GM12878 (cell line): ENCODE results near the gene LDHAL6A. TPM values are rescaled to one million over a fixed set of nuclear protein-coding genes. Genes with fewer than 3 reads are reported as not detected.

Source experiments
- ATAC-seq: fragments of 200-7000 bp; cut with Tn5 transposase; 3 replicates; pipeline ENCODE4 v1.9.1; 2020; ENCODE audit warnings: mild to moderate bottlenecking, moderate library complexity
- BruUV-seq: library from RNA; stranded (reverse); fragments of 400-500 nt; replicated peaks from 2 replicates; lab custom pipeline; 2021; lab: Mats Ljungman, UMichigan
- CTCF ChIA-PET: fragments of 300-600 bp; sonication (Branson Sonifier 250); formaldehyde crosslinking; extraction: SDS; loops from one replicate; lab custom pipeline; 2021; ENCODE audit warnings: inconsistent platforms; lab: Yijun Ruan, JAX
- POLR2A ChIA-PET: fragments of 350-600 bp; formaldehyde crosslinking; extraction: SDS; loops from one replicate; lab custom pipeline; 2021; ENCODE audit warnings: inconsistent platforms; lab: Charles Lee
- RAD21 ChIA-PET: fragments of 300-600 bp; sonication (Branson Sonifier 250); formaldehyde crosslinking; loops from one replicate; lab custom pipeline; 2023; ENCODE audit warnings: antibody characterized with exemption; ENCODE audit not compliant: unreplicated experiment; lab: Charles Lee
- SMC1A ChIA-PET: fragments of 300-600 bp; sonication (Branson Sonifier 250); formaldehyde crosslinking; loops from one replicate; lab custom pipeline; 2023; ENCODE audit not compliant: unreplicated experiment, uncharacterized antibody; lab: Charles Lee
- DNase-seq: peaks from one replicate; pipeline ENCODE4 v3.0.0-alpha.2; 2011; ENCODE audit warnings: low read depth, low spot score
- FAIRE-seq: peaks from 3 replicates; lab custom pipeline; 2011; peaks lifted over from hg19 to GRCh38; lab: Jason Lieb, UNC
- H2AFZ ChIP-seq: 2 replicates; pipeline ENCODE4 v1.6.0; 2011; ENCODE audit warnings: low read depth, low read length, control low read depth; ENCODE audit not compliant: control insufficient read depth
- H3K27ac ChIP-seq: 2 replicates; pipeline ENCODE4 v1.5.1; 2011; ENCODE audit warnings: control low read depth; ENCODE audit not compliant: control insufficient read depth, insufficient read depth
- H3K27me3 ChIP-seq, 2 experiments: replicated peaks in 1 of 2; 2 replicates each; pipeline versions ENCODE4 v1.6.0 to v1.6.1; 2011; ENCODE audit warnings: low read length in 1 of 2; ENCODE audit not compliant: control insufficient read depth in 2 of 2, insufficient read depth in 2 of 2
- H3K36me3 ChIP-seq, 2 experiments: 2 replicates each; pipeline ENCODE4 v1.5.1; 2011; ENCODE audit warnings: low read length in 1 of 2; ENCODE audit not compliant: control insufficient read depth in 2 of 2, insufficient read depth in 2 of 2
- H3K4me1 ChIP-seq: 2 replicates; pipeline ENCODE4 v1.6.1; 2011; ENCODE audit warnings: mild to moderate bottlenecking, low read length, moderate library complexity, mixed read lengths; ENCODE audit not compliant: control insufficient read depth, insufficient read depth
- H3K4me2 ChIP-seq: 2 replicates; pipeline ENCODE4 v1.6.0; 2011; ENCODE audit warnings: control low read depth; ENCODE audit not compliant: control insufficient read depth, insufficient read depth
- H3K4me3 ChIP-seq: fragments of 200-600 bp; sonication (generic); 2 replicates; pipeline ENCODE4 v1.5.1; 2016
- H3K79me2 ChIP-seq: 2 replicates; pipeline ENCODE4 v1.6.0; 2011; ENCODE audit warnings: low read length; ENCODE audit not compliant: control insufficient read depth, insufficient read depth
- H3K9ac ChIP-seq: 2 replicates; pipeline ENCODE4 v1.8.0; 2011; ENCODE audit warnings: low read length, control low read depth, mixed read lengths; ENCODE audit not compliant: control insufficient read depth, insufficient read depth
- H3K9me3 ChIP-seq: replicated peaks from 3 replicates; pipeline ENCODE4 v1.5.1; 2011; ENCODE audit warnings: mild to moderate bottlenecking, low read length; ENCODE audit not compliant: control insufficient read depth, insufficient read depth
- H4K20me1 ChIP-seq: 2 replicates; pipeline ENCODE4 v1.6.0; 2011; ENCODE audit not compliant: control insufficient read depth, insufficient read depth
- CBX5 ChIP-seq: sonication (generic); IDR thresholded peaks from 2 replicates; pipeline ENCODE4 v1.6.1; 2016; ENCODE audit warnings: low read depth, moderate library complexity, mild to moderate bottlenecking, inconsistent platforms
- CHD1 ChIP-seq: IDR thresholded peaks from 2 replicates; pipeline ENCODE4 v1.6.1; 2012; ENCODE audit warnings: low read depth, low read length, improper control_type of control experiment
- EGR1 ChIP-seq, 2 experiments: IDR thresholded peaks; 1 replicate in 1 of 2; 2 replicates in 1 of 2; pipeline ENCODE4 v1.6.1; 2011 to 2012; ENCODE audit warnings: low read depth in 2 of 2, low read length in 2 of 2, borderline replicate concordance in 1 of 2, mild to moderate bottlenecking in 1 of 2, moderate library complexity in 1 of 2
- EP300 ChIP-seq, 2 experiments: fragments of 150-350 bp in 1 of 2; IDR thresholded peaks; 2 replicates each; pipeline ENCODE4 v1.6.1; 2011 to 2012; ENCODE audit warnings: low read depth in 2 of 2, low read length in 2 of 2, borderline replicate concordance in 1 of 2, improper control_type of control experiment in 1 of 2, inconsistent platforms in 1 of 2; ENCODE audit not compliant: control insufficient read depth in 1 of 2
- ETV6 ChIP-seq, 2 experiments: fragments of 450-650 bp in 1 of 2; IDR thresholded peaks in 1 of 2; conservative IDR thresholded peaks in 1 of 2; 2 replicates each; pipeline ENCODE4 v1.6.1; 2014; ENCODE audit warnings: antibody characterized with exemption in 1 of 2, borderline replicate concordance in 1 of 2, low read depth in 1 of 2, mild to moderate bottlenecking in 1 of 2, moderate library complexity in 1 of 2
- HCFC1 ChIP-seq: fragments of 150-350 bp; IDR thresholded peaks from 2 replicates; pipeline ENCODE4 v1.6.1; 2014; ENCODE audit warnings: low read length
- LARP7 ChIP-seq: fragments of 450-650 bp; IDR thresholded peaks from 2 replicates; pipeline ENCODE4 v1.6.1; 2017; ENCODE audit warnings: mild to moderate bottlenecking
- NR2C1 ChIP-seq: fragments of 450-650 bp; IDR thresholded peaks from 2 replicates; pipeline ENCODE4 v1.6.1; 2017; ENCODE audit warnings: antibody characterized with exemption, mild to moderate bottlenecking, moderate library complexity
- PAX8 ChIP-seq: fragments of 450-650 bp; IDR thresholded peaks from 2 replicates; pipeline ENCODE4 v1.6.1; 2017; ENCODE audit warnings: mild to moderate bottlenecking, moderate library complexity
- POLR2AphosphoS2 ChIP-seq: IDR thresholded peaks from 2 replicates; pipeline ENCODE4 v1.6.1; 2011; ENCODE audit warnings: low read depth, mild to moderate bottlenecking, low read length, improper control_type of control experiment, moderate library complexity
- POLR2AphosphoS5 ChIP-seq: IDR thresholded peaks from 2 replicates; pipeline ENCODE4 v1.6.1; 2011; ENCODE audit warnings: mild to moderate bottlenecking, low read length, inconsistent platforms
- POU2F2 ChIP-seq: IDR thresholded peaks from 3 replicates; pipeline ENCODE4 v1.6.1; 2011; ENCODE audit warnings: low read depth, mild to moderate bottlenecking, low read length, borderline replicate concordance
- SREBF2 ChIP-seq: IDR thresholded peaks from 2 replicates; pipeline ENCODE4 v1.6.1; 2012; ENCODE audit warnings: mild to moderate bottlenecking, low read length
- SRF ChIP-seq, 2 experiments: IDR thresholded peaks; 2 replicates each; pipeline ENCODE4 v1.6.1; 2011; ENCODE audit warnings: low read depth in 2 of 2, low read length in 2 of 2, mild to moderate bottlenecking in 1 of 2, moderate library complexity in 1 of 2
- STAT1 ChIP-seq: fragments of 450-650 bp; conservative IDR thresholded peaks from 2 replicates; pipeline ENCODE4 v1.6.1; 2014; ENCODE audit warnings: antibody characterized with exemption, mild to moderate bottlenecking
- ZBED1 ChIP-seq: IDR thresholded peaks from 2 replicates; pipeline ENCODE4 v1.6.1; 2016; ENCODE audit warnings: borderline replicate concordance
- ZNF207 ChIP-seq: fragments of 450-650 bp; IDR thresholded peaks from 2 replicates; pipeline ENCODE4 v1.6.1; 2014; ENCODE audit warnings: antibody characterized with exemption, mild to moderate bottlenecking, borderline replicate concordance
- ZNF384 ChIP-seq: IDR thresholded peaks from 2 replicates; pipeline ENCODE4 v1.6.1; 2012; ENCODE audit warnings: low read depth, mild to moderate bottlenecking, low read length, improper control_type of control experiment, borderline replicate concordance
- WGBS: methylation state at CpG from one replicate; pipeline ENCODE4 v1.1.6; 2016; ENCODE audit warnings: low lambda C conversion rate; ENCODE audit not compliant: insufficient replicate concordance, insufficient coverage; ENCODE audit errors: missing lambda C conversion rate; 5-methylcytosine and 5-hydroxymethylcytosine counted together
- in situ Hi-C: fragments of 300-500 bp; cut with MboI; formaldehyde crosslinking; loops from 9 replicates; pipeline ENCODE4 v1.14.3; 2018; ENCODE audit warnings: mixed read lengths
- intact Hi-C: fragments of 100-400 bp; cut with micrococcal nuclease; formaldehyde crosslinking; loops from one replicate; pipeline ENCODE4 v1.14.2; 2022; ENCODE audit not compliant: unreplicated experiment
- polyA plus RNA-seq, 11 experiments: library from polyadenylated mRNA; depleted of rRNA in 4 of 11; unstranded in 6 of 11; stranded (reverse) in 5 of 11; fragments of >200 nt; fragmentation: Nextera tagmentation in 4 of 11; fragmentation: Illumina TruSeq in 1 of 11; extraction: Ambion mirVana in 4 of 11; extraction: Trizol in 1 of 11; gene quantifications; 1 replicate in 1 of 11; 2 replicates in 10 of 11; pipeline versions ENCODE4 v1.2.1 to v1.2.3, GENCODE V29; 2011 to 2016; ENCODE audit warnings: inconsistent platforms in 2 of 11, missing spikeins in 2 of 11, low read depth in 1 of 11
- total RNA-seq, 4 experiments: library from RNA; depleted of rRNA in 3 of 4; stranded (reverse); fragments of >200 nt in 3 of 4; fragmentation: Illumina TruSeq in 1 of 4; extraction: Trizol in 1 of 4; gene quantifications; 2 replicates each; pipeline versions ENCODE4 v1.2.1 to v1.2.3, GENCODE V29; 2013 to 2021
- TF ChIP-seq, protein P1 (sequence below): fragments of 450-650 bp; IDR thresholded peaks from 2 replicates; pipeline ENCODE4 v1.6.1; 2018; ENCODE audit warnings: borderline replicate concordance, mild to moderate bottlenecking; ENCODE audit not compliant: partially characterized antibody

LDHAL6A gene
- total and polyA plus RNA-seq, 10 of the 15 experiments (the other 5 are each of a cell fraction or from before 2014, with no cell fraction given) = 0.03 to 0.11 (median 0.09) TPM; not detected in 7

DNA sequence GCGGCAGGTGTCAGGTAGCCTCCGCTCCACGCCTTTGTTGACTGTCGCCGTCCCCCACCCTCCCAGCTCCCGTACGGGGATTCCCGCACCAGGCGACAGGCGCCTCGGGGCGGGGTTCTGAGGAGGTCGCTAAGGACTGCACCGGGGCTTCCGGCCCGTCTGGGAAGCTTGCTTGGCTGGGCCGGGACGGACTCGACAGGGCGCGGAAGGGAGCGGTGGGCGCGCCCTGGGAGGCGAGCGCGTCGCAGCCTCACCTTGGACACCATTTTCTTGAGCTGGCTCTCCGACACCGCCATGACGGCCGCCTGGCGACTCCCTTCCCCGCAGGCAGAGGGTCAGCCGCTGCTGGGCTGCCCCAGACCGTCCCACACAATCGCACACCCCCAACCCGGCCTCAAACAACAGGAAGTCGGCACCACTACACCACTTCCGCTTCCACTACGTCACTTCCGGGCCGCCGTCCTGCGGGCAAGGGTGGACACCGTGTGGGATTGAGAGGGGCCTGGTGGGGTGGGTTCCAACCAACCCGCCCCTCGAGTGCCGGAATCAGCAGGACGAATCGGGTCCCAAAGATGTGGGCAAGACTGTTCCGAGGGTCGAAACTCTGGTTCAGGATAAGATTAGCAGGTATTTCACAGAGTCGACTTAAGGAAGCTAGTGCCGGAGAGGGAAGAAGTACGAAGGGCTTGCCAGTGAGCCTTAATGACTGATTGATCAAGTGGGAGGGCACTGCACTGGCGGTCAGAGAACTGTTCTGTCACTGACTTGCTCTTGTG, 71.1 kb downstream of the LDHAL6A start, which contains the start of gene TSG101:
TSG101 (minus strand) TSS at position 422 of the 776 bp plus-strand sequence; CDS start at position 296, 126 bp downstream.
- peak; percentile 38 for FAIRE-seq
- Histone ChIP-seq H3K4me3 (peak within 1 kb of the TSS; percentile 95), H3K27me3 (no peaks in the 10 kb centered on the region), H3K36me3 (peaks cover 0 to 3% of the 10 kb centered on the region in 2 experiments; a peak in 1 of 4 replicates), H3K27ac (peak within 1 kb of the TSS; percentile 91), H3K79me2 (peaks cover 43% of the 10 kb centered on the region), H3K4me1 (no peaks in the 10 kb centered on the region; the same call in 1 of the 2 replicates), H3K9ac (peak within 1 kb of the TSS; percentile 82), H4K20me1 (no peaks in the 10 kb centered on the region), H3K9me3 (no peaks in the 10 kb centered on the region), H3K4me2 (peak within 1 kb of the TSS; percentile 68), H2AFZ (peak within 1 kb of the TSS; percentile 91)
- POLR2A ChIA-PET = interaction anchor here (0.5 to 2.2 kb wide), 18 partner anchors 13 to 1652 kb away, joined by 3 to 13 read pairs (median 4); partner anchors contain the start of genes HPS5, LDHA, SPTY2D1 and UEVLD
- intact Hi-C loops (loop anchor here (5.0 to 10.0 kb wide), 6 partner anchors 106 to 409 kb away; partner anchors contain the start of genes GTF2H1, HPS5, LDHA and SAA2), in situ Hi-C loops (no loop called here)
- DNase-seq = peak; percentile 69
- CTCF ChIA-PET = interaction anchor here (0.7 to 5.6 kb wide), 16 partner anchors 9 to 411 kb away, joined by 3 to 30 read pairs (median 3); no protein-coding TSS in a partner anchor
- ATAC-seq = peak; percentile 91
- RAD21 ChIA-PET = interaction anchor here (0.6 to 2.0 kb wide), 11 partner anchors 18 to 282 kb away, joined by 3 to 7 read pairs (median 3); partner anchors contain the start of genes GTF2H1 and HPS5
- SMC1A ChIA-PET = interaction anchor here (0.6 to 2.3 kb wide), 13 partner anchors 9 to 624 kb away, joined by 3 to 14 read pairs (median 3); no protein-coding TSS in a partner anchor
- BruUV-seq = no TSS peak
- 1% methylated on average over 57 of the region's 57 CpGs for WGBS
- peak; percentile 73; the same call in 1 of the 2 replicates for TF ChIP-seq STAT1
- peak; percentile 46 for TF ChIP-seq NR2C1
- TF ChIP-seq, protein P1, sequence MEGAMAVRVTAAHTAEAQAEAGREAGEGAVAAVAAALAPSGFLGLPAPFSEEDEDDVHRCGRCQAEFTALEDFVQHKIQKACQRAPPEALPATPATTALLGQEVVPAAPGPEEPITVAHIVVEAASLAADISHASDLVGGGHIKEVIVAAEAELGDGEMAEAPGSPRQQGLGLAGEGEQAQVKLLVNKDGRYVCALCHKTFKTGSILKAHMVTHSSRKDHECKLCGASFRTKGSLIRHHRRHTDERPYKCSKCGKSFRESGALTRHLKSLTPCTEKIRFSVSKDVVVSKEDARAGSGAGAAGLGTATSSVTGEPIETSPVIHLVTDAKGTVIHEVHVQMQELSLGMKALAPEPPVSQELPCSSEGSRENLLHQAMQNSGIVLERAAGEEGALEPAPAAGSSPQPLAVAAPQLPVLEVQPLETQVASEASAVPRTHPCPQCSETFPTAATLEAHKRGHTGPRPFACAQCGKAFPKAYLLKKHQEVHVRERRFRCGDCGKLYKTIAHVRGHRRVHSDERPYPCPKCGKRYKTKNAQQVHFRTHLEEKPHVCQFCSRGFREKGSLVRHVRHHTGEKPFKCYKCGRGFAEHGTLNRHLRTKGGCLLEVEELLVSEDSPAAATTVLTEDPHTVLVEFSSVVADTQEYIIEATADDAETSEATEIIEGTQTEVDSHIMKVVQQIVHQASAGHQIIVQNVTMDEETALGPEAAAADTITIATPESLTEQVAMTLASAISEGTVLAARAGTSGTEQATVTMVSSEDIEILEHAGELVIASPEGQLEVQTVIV = peak; percentile 74
- TF ChIP-seq POLR2AphosphoS5 = peak; percentile 95
- peak; percentile 58; the same call in 1 of the 2 replicates for TF ChIP-seq SREBF2
- peak in 1 of 2 experiments; percentile 15; a peak in 1 of 4 replicates for TF ChIP-seq EP300 (IDR thresholded peaks at IDR 0.05; ENCODE audit: borderline replicate concordance in 1 of 2, control insufficient read depth in 1 of 2, low read depth in 2 of 2, low read length in 2 of 2)
- peak; percentile 67; the same call in 1 of the 2 replicates for TF ChIP-seq POLR2AphosphoS2
- 0 out of 2 replicates have a peak, but pooled peaks have one; percentile 66 for TF ChIP-seq ZBED1
- peak; percentile 37; the same call in 1 of the 2 replicates for TF ChIP-seq ZNF207
- TF ChIP-seq CHD1 = peak; percentile 70; the same call in 1 of the 2 replicates
- TF ChIP-seq ETV6 (conservative IDR thresholded peaks at IDR 0.05 in 1 of 2, IDR thresholded peaks at IDR 0.05 in 1 of 2; ENCODE audit: borderline replicate concordance in 1 of 2, low read depth in 1 of 2) = peak in 1 of 2 experiments; percentile 98; a peak in 2 of 4 replicates
- 0 out of 4 replicates have a peak, but pooled peaks of 1 of the 2 experiments have one; percentile 45 for TF ChIP-seq SRF (IDR thresholded peaks at IDR 0.05; ENCODE audit: low read depth in 2 of 2, low read length in 2 of 2)
- peak; percentile 42; the same call in 2 of the 3 replicates for TF ChIP-seq POU2F2
- TF ChIP-seq LARP7 = peak; percentile 66
- TF ChIP-seq HCFC1 = peak; percentile 50
- 0 out of 2 replicates have a peak, but pooled peaks have one; percentile 81 for TF ChIP-seq CBX5
- peak in 1 of 2 experiments; percentile 79; a peak in 2 of 3 replicates for TF ChIP-seq EGR1 (IDR thresholded peaks at IDR 0.05; ENCODE audit: borderline replicate concordance in 1 of 2, low read depth in 2 of 2, low read length in 2 of 2)
- no peak for TF ChIP-seq ZNF384
- TF ChIP-seq PAX8 = no peak
